K562 (cell line): ENCODE data around the gene ZNF750.

Experiments used
- CTCF ChIP-seq, 3 experiments: IDR thresholded peaks in 2 of 3; conservative IDR thresholded peaks in 1 of 3; 2 replicates each; pipeline ENCODE4 v1.5.1; 2011 to 2012; ENCODE audit warnings: low read length in 3 of 3, mild to moderate bottlenecking in 3 of 3, control low read depth in 2 of 3, improper control_type of control experiment in 1 of 3, inconsistent platforms in 1 of 3, low read depth in 1 of 3, mixed read lengths in 1 of 3, moderate library complexity in 1 of 3; ENCODE audit not compliant: insufficient read depth in 2 of 3
- E2F8 ChIP-seq: fragments of 450-650 bp; IDR thresholded peaks from 2 replicates; pipeline ENCODE4 v1.7.1; 2018; ENCODE audit warnings: mild to moderate bottlenecking, low read depth; ENCODE audit not compliant: partially characterized antibody
- POLR2A ChIP-seq: fragments of 450-650 bp; conservative IDR thresholded peaks from 2 replicates; pipeline ENCODE4 v1.6.1; 2016
- TF ChIP-seq, protein P1 (sequence below): fragments of 250-450 bp; sonication (Bioruptor Pico); IDR thresholded peaks from 2 replicates; pipeline ENCODE4 v1.8.0; 2021; ENCODE audit warnings: borderline replicate concordance, mild to moderate bottlenecking, moderate library complexity; ENCODE audit not compliant: poor library complexity, severe bottlenecking

DNA sequence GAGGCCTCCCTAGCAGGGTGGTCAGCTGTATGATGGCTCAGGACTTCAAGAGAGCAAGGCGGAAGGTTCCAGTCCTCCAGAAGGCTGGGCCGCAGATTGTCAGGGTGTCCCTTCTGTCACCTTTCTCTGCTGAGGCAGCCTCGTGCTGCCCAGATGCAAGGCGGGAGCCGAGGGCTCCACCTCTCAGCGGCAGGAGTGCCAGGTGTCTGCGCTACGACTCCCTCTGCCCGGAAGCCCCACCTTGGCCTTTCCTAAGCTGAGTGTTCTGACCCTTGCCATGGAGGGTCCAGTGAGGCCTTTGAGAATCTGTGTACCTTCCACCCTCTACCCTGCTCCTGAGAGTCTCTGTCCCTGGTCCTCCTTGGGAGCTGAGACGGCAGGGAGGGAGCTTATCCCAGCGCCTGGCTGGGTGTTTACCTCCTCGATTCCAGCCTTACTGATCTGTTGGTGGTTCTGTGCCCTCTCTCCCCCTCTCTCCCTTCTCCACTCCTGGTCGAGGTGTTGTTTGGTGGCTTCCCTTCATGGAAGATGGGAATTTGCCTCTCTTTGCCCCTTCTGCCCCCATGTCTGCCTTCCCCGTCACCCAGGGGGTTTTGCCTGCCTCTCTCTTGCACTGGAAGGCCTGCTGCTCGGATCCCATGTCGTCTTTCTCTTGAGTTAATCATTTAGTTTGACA is 2.2 kb upstream of the ZNF750 start:
- TF ChIP-seq, protein P1, sequence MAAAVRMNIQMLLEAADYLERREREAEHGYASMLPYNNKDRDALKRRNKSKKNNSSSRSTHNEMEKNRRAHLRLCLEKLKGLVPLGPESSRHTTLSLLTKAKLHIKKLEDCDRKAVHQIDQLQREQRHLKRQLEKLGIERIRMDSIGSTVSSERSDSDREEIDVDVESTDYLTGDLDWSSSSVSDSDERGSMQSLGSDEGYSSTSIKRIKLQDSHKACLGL (CRISPR knock-in tag): no peak
- TF ChIP-seq POLR2A (no peak), CTCF (IDR thresholded peaks at IDR 0.05 in 2 of 3, conservative IDR thresholded peaks at IDR 0.05 in 1 of 3; ENCODE audit: insufficient read depth in 2 of 3, low read depth in 1 of 3, low read length in 3 of 3) (no peak), E2F8 (no peak)
